ENCODE results near the gene ADORA2B.

- TF ChIP-seq CTCF (IDR thresholded peaks at IDR 0.05), result no peak
- TF ChIP-seq POLR2AphosphoS5 (IDR thresholded peaks at IDR 0.05), result no peak
- TF ChIP-seq POLR2A (IDR thresholded peaks at IDR 0.05), result no peak
- TF ChIP-seq EP300 (IDR thresholded peaks at IDR 0.05), result no peak
These were observed 7.2 kb downstream of the ADORA2B start for GRCh38 chr17:15952048-15952532.
